HepG2 (cell line): Measurements from ENCODE around the gene HMGN4. TPM values are rescaled to one million over a fixed set of nuclear protein-coding genes. Genes with fewer than 3 reads are reported as not detected.
A peak's percentile ranks its signal among the peaks of the same experiment; 100 is the strongest.

Experiments
- BHLHE40 ChIP-seq: IDR thresholded peaks from 2 replicates; pipeline ENCODE4 v1.6.1; 2011; ENCODE audit warnings: low read length, improper control_type of control experiment
- CEBPG ChIP-seq: IDR thresholded peaks from 2 replicates; pipeline ENCODE4 v1.6.1; 2016
- KLF13 ChIP-seq: sonication (generic); formaldehyde crosslinking; IDR thresholded peaks from 2 replicates; pipeline ENCODE4 v1.4.0; 2020; ENCODE audit warnings: mild to moderate bottlenecking, missing genetic modification reagents
- NBN ChIP-seq: fragments of 450-650 bp; conservative IDR thresholded peaks from 2 replicates; pipeline ENCODE4 v1.6.1; 2017
- NR3C1 ChIP-seq: sonication (generic); formaldehyde crosslinking; IDR thresholded peaks from 2 replicates; pipeline ENCODE4 v1.4.0; 2020; ENCODE audit warnings: missing genetic modification reagents
- PRMT3 ChIP-seq: sonication (generic); formaldehyde crosslinking; IDR thresholded peaks from 2 replicates; pipeline ENCODE4 v1.8.1; 2022; ENCODE audit warnings: low read depth, mild to moderate bottlenecking, moderate library complexity, missing genetic modification reagents, borderline replicate concordance
- REPIN1 ChIP-seq: sonication (generic); formaldehyde crosslinking; IDR thresholded peaks from 2 replicates; pipeline ENCODE4 v1.8.0; 2022; ENCODE audit warnings: missing genetic modification reagents, low read depth, mild to moderate bottlenecking, borderline replicate concordance
- TOE1 ChIP-seq: sonication (generic); formaldehyde crosslinking; IDR thresholded peaks from 2 replicates; pipeline ENCODE4 v1.4.0; 2020; ENCODE audit warnings: mild to moderate bottlenecking, missing genetic modification reagents
- XBP1 ChIP-seq: sonication (generic); formaldehyde crosslinking; IDR thresholded peaks from 2 replicates; pipeline ENCODE4 v1.5.0; 2020; ENCODE audit warnings: missing genetic modification reagents
- ZNF335 ChIP-seq: sonication (generic); formaldehyde crosslinking; IDR thresholded peaks from 2 replicates; pipeline ENCODE4 v1.4.0; 2020; ENCODE audit warnings: missing genetic modification reagents
- ZNF343 ChIP-seq: sonication (generic); formaldehyde crosslinking; IDR thresholded peaks from 2 replicates; pipeline ENCODE4 v1.4.0; 2020; ENCODE audit warnings: mild to moderate bottlenecking, missing genetic modification reagents
- ZNF382 ChIP-seq: sonication (generic); formaldehyde crosslinking; IDR thresholded peaks from 2 replicates; pipeline ENCODE4 v1.5.0; 2020; ENCODE audit warnings: missing genetic modification reagents, mild to moderate bottlenecking, borderline replicate concordance
- ZNF430 ChIP-seq: sonication (generic); formaldehyde crosslinking; IDR thresholded peaks from 2 replicates; pipeline ENCODE4 v1.9.0; 2021; ENCODE audit warnings: mild to moderate bottlenecking, missing genetic modification reagents
- ZNF747 ChIP-seq: sonication (generic); formaldehyde crosslinking; IDR thresholded peaks from 2 replicates; pipeline ENCODE4 v1.8.1; 2023; ENCODE audit warnings: missing genetic modification reagents, mild to moderate bottlenecking, borderline replicate concordance
- polyA plus RNA-seq, 8 experiments: library from polyadenylated mRNA; depleted of rRNA in 3 of 8; stranded (reverse) in 7 of 8; unstranded in 1 of 8; fragments of >200 nt; fragmentation: Illumina TruSeq in 4 of 8; extraction: Trizol in 4 of 8; gene quantifications; 2 replicates each; pipeline versions ENCODE4 v1.2.1 to v1.2.3, GENCODE V29; 2011 to 2016; ENCODE audit warnings: low read depth in 4 of 8, missing spikeins in 1 of 8, mixed read lengths in 1 of 8; ENCODE audit not compliant: insufficient read depth in 1 of 8
- total RNA-seq, 5 experiments: library from RNA; depleted of rRNA; stranded (reverse); fragments of >200 nt; fragmentation: Illumina TruSeq; extraction: Trizol; gene quantifications; 2 replicates each; pipeline ENCODE4 v1.2.3, GENCODE V29; 2016; ENCODE audit warnings: low read depth in 1 of 5
- TF ChIP-seq, protein P1 (sequence below): sonication (generic); formaldehyde crosslinking; conservative IDR thresholded peaks from 2 replicates; pipeline ENCODE4 v1.4.0; 2020; ENCODE audit warnings: missing genetic modification reagents
- TF ChIP-seq, protein P2 (sequence below), 2 experiments: fragments of 450-650 bp in 1 of 2; sonication (generic) in 1 of 2; formaldehyde crosslinking; IDR thresholded peaks; 2 replicates each; pipeline versions ENCODE4 v1.5.0 to v1.8.0; 2020 to 2022; ENCODE audit warnings: mild to moderate bottlenecking in 1 of 2, missing genetic modification reagents in 1 of 2
- TF ChIP-seq, protein P3 (sequence below): sonication (generic); formaldehyde crosslinking; IDR thresholded peaks from 2 replicates; pipeline ENCODE4 v1.5.0; 2020; ENCODE audit warnings: missing genetic modification reagents
- TF ChIP-seq, protein P4 (sequence below): sonication (generic); formaldehyde crosslinking; IDR thresholded peaks from 2 replicates; pipeline ENCODE4 v1.5.0; 2020; ENCODE audit warnings: mild to moderate bottlenecking, missing genetic modification reagents, moderate library complexity

Gene HMGN4
- total and polyA plus RNA-seq, 2 of the 13 experiments (the other 11 are each of a cell fraction or from before 2014, with no cell fraction given): 39.9 to 52.1 TPM

DNA sequence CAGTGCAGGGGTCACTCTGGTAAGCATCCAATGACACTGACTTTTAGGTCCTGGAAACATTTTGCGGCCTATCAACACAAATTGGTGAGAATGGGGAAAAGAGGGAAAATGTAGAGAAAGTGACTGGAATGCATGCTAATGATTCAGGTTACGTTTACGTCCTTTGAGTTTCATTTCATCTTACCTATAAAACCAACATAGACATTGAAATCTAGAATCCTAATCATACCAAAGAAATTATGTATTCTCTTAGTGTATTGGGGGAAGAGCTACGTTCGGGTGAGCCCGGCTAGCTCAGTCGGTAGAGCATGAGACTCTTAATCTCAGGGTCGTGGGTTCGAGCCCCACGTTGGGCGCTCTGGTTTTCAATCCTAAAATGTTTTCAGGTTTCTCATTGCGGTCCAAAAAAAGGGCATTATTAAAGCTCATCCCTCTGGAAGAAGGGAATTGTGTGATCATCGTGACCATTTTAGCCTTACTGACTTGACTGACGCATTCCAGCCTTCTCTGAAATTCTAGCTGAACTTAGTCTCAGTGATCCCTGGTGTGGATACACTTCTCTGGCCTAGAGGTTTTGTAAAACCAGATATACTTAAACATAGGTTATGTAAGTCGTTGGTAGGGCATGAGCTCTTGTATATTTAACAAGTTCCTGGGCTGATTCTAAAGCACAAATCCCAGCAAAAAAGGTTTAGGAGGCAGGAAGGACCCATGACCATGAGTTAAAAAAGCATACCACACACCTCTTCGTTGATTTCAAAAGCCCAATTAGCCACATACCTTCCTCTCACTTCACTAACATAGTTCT is 18.3 kb downstream of the HMGN4 start (continued):
- TF ChIP-seq ZNF747 (CRISPR knock-in tag) (no peak), ZNF430 (CRISPR knock-in tag) (0 out of 2 replicates have a peak, but pooled peaks have one; percentile 34), ZNF335 (no peak), PRMT3 (0 out of 2 replicates have a peak, but pooled peaks have one; percentile 63), REPIN1 (peak; percentile 78; the same call in 1 of the 2 replicates), BHLHE40 (no peak), TOE1 (peak; percentile 85; the same call in 1 of the 2 replicates), ZNF382 (CRISPR knock-in tag) (no peak), NR3C1 (CRISPR knock-in tag) (no peak), XBP1 (CRISPR knock-in tag) (peak; percentile 78; the same call in 1 of the 2 replicates), CEBPG (CRISPR knock-in tag) (0 out of 2 replicates have a peak, but pooled peaks have one; percentile 19), NBN (no peak), ZNF343 (CRISPR knock-in tag) (no peak), KLF13 (no peak)
- TF ChIP-seq, protein P1, sequence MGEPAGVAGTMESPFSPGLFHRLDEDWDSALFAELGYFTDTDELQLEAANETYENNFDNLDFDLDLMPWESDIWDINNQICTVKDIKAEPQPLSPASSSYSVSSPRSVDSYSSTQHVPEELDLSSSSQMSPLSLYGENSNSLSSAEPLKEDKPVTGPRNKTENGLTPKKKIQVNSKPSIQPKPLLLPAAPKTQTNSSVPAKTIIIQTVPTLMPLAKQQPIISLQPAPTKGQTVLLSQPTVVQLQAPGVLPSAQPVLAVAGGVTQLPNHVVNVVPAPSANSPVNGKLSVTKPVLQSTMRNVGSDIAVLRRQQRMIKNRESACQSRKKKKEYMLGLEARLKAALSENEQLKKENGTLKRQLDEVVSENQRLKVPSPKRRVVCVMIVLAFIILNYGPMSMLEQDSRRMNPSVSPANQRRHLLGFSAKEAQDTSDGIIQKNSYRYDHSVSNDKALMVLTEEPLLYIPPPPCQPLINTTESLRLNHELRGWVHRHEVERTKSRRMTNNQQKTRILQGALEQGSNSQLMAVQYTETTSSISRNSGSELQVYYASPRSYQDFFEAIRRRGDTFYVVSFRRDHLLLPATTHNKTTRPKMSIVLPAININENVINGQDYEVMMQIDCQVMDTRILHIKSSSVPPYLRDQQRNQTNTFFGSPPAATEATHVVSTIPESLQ (CRISPR knock-in tag): no peak
- TF ChIP-seq, protein P2, sequence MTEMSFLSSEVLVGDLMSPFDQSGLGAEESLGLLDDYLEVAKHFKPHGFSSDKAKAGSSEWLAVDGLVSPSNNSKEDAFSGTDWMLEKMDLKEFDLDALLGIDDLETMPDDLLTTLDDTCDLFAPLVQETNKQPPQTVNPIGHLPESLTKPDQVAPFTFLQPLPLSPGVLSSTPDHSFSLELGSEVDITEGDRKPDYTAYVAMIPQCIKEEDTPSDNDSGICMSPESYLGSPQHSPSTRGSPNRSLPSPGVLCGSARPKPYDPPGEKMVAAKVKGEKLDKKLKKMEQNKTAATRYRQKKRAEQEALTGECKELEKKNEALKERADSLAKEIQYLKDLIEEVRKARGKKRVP (CRISPR knock-in tag; IDR thresholded peaks at IDR 0.05): no peak
- TF ChIP-seq, protein P3, sequence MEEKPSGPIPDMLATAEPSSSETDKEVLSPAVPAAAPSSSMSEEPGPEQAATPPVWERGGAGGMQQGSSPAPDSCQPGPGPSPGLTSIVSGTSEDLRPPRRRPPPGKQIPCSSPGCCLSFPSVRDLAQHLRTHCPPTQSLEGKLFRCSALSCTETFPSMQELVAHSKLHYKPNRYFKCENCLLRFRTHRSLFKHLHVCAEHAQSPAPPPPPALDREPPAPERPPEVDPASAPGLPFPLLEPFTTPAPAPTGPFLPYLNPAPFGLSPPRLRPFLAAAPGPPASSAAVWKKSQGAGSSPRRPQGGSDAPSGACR (CRISPR knock-in tag): no peak; the same call in 1 of the 2 replicates
- TF ChIP-seq, protein P4, sequence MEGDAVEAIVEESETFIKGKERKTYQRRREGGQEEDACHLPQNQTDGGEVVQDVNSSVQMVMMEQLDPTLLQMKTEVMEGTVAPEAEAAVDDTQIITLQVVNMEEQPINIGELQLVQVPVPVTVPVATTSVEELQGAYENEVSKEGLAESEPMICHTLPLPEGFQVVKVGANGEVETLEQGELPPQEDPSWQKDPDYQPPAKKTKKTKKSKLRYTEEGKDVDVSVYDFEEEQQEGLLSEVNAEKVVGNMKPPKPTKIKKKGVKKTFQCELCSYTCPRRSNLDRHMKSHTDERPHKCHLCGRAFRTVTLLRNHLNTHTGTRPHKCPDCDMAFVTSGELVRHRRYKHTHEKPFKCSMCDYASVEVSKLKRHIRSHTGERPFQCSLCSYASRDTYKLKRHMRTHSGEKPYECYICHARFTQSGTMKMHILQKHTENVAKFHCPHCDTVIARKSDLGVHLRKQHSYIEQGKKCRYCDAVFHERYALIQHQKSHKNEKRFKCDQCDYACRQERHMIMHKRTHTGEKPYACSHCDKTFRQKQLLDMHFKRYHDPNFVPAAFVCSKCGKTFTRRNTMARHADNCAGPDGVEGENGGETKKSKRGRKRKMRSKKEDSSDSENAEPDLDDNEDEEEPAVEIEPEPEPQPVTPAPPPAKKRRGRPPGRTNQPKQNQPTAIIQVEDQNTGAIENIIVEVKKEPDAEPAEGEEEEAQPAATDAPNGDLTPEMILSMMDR (CRISPR knock-in tag): 0 out of 2 replicates have a peak, but pooled peaks have one; percentile 3
